Measurements from ENCODE around the gene ICA1L. TPM values are rescaled to one million over a fixed set of nuclear protein-coding genes. Genes with fewer than 3 reads are reported as not detected.

The ICA1L gene
- total RNA-seq, 1 donor, result 3.5 TPM

DNA sequence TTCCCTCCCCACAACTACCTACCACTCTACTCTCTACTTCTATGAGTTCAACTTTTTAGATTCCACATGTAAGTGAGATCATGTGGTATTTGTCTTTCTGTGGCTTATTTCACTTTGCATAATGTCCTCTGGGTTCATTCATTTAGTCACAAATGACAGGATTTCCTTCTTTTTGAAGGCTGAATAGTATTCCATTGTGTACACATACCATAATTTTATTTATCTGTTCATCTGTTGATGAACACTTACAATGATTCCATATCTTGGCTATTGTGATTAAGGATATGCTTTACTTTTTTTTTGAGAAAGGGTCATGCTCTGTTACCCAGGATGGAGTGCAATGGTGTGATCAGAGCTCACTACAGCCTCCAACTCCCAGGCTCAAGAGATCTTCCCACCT, 73.6 kb downstream of the ICA1L start:
- no peak for DNase-seq (ENCODE audit: low read depth)
- TF ChIP-seq, protein P1, sequence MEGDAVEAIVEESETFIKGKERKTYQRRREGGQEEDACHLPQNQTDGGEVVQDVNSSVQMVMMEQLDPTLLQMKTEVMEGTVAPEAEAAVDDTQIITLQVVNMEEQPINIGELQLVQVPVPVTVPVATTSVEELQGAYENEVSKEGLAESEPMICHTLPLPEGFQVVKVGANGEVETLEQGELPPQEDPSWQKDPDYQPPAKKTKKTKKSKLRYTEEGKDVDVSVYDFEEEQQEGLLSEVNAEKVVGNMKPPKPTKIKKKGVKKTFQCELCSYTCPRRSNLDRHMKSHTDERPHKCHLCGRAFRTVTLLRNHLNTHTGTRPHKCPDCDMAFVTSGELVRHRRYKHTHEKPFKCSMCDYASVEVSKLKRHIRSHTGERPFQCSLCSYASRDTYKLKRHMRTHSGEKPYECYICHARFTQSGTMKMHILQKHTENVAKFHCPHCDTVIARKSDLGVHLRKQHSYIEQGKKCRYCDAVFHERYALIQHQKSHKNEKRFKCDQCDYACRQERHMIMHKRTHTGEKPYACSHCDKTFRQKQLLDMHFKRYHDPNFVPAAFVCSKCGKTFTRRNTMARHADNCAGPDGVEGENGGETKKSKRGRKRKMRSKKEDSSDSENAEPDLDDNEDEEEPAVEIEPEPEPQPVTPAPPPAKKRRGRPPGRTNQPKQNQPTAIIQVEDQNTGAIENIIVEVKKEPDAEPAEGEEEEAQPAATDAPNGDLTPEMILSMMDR (IDR thresholded peaks at IDR 0.05; ENCODE audit: insufficient read depth, low read depth, low read length), result no peak
- no peak overlapping the region for H3K4me3 ChIP-seq (ENCODE audit: low read depth, low read length)

DNA sequence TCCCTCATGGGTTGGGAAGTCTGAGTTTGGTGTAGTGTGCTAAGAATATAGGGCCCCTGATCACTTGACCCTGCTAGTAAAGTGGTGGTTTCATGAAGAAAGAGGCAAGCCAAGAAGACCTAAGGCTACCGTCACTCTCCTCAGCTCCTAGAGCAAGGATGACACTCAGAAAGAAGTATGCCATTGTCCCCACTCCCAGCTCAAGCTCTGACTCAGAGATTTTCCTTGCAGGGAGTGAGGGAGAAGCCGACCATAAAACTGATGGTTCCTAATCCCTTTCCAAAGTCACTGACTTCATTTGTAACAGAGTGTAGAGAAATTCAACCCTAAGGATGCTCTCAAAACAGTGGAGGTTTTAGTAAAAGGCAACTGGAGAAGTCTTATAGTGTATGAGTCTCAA, 80.9 kb downstream of the ICA1L start:
- no peak overlapping the region for H3K4me3 ChIP-seq (ENCODE audit: low read depth, low read length)
- TF ChIP-seq, protein P1 (IDR thresholded peaks at IDR 0.05; ENCODE audit: insufficient read depth, low read depth, low read length), result no peak
- no peak for DNase-seq (ENCODE audit: low read depth)

DNA sequence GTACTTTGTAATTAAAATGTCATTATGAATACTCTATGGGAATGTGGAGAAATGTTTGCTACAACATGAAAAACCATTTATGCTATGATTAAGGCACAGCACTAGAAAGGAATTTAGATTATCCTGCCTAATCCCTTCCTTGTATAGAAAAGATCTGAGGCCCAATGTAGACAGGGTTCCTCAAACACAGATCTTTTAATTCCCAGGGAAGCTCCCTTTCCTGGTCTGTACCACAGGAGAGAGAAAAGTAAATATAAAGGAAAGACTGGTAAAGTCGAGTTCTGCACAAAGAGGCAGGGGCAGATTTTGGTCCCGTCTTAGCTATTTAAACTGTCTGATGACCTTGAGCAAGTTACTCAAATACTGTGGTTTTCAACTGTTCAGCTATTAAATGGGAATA, 84.7 kb downstream of the ICA1L start:
- no peak overlapping the region for H3K4me3 ChIP-seq (ENCODE audit: low read depth, low read length)
- peak; percentile 11 for DNase-seq (ENCODE audit: low read depth)
- TF ChIP-seq, protein P1 (IDR thresholded peaks at IDR 0.05; ENCODE audit: insufficient read depth, low read depth, low read length), result no peak

DNA sequence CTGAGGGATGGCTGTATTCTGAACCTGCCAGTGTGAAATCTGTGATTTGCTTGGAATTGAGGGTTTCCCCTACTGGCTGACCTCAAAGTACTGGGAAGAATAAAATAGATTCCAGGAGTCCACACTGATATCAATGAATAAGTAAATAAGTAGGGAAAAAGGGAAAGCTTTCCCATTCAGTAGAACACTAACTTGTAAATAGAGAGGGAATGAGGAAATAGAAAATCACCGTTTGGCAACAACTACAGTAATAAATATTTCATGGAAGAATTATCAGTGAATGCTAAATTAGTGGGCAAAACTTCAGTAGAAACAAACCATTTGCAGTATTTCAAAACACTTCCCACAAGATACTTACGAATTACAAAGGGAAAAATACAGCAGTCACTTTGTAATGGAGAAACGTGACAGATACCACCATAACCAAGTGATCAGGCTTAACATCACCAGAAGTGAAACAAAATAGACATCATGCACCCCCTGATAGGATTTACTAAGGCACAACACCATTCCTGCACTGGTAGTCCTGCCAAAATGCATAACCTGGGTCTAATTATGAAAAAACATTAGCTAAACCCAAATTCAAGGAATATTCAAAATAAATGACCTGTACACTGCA, 88.5 kb downstream of the ICA1L start:
- DNase-seq (ENCODE audit: low read depth), result peak; percentile 67
- TF ChIP-seq, protein P1 (IDR thresholded peaks at IDR 0.05; ENCODE audit: insufficient read depth, low read depth, low read length), result no peak
- H3K4me3 ChIP-seq (ENCODE audit: low read depth, low read length), result no peak overlapping the region

DNA sequence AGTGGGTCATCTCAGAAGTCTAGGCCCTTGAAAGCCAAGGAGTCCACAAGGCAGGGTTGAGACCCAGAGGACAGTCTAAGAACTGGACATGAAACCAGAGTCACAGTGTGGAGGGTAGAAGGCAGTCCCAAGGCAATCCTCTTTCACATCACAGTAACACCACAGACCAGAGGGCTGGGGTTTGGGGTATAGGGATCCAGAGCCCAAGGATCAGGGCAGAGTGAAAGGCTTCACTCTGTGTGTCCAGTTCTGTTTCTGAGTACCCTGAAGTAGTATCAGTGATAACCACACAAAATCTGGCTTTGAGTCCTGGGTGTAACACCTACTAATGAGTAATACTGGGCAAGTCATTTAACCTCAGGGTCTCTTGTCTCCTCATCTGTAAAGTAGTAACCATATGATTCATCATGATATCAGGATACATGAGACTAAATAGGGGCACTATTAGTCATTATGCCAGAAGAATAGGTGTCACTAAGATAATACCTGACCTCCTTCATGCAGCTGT, 91.0 kb downstream of the ICA1L start:
- TF ChIP-seq, protein P1 (IDR thresholded peaks at IDR 0.05; ENCODE audit: insufficient read depth, low read depth, low read length), result no peak
- peak; percentile 33 for DNase-seq (ENCODE audit: low read depth)
- H3K4me3 ChIP-seq (ENCODE audit: low read depth, low read length), result no peak overlapping the region

DNA sequence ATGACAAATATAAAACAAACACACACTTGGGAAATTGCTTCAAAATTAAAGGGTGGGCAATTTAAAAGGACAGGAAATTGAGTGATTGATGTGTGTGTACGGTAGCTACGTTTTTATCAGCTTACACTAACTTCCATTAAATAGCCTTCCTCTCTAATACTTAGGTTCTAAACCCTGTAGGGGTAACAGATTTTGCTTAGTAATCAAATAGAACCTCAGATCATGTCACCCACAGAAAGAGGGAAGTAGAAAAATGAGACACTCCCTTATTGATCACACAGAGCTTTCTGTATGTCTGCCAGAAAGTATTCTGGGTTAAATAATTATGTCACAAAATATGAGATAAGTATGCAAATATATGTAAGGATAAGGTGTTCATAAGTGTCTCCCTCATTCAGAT, 93.3 kb downstream of the ICA1L start:
- H3K4me3 ChIP-seq (ENCODE audit: low read depth, low read length), result no peak overlapping the region
- no peak for DNase-seq (ENCODE audit: low read depth)

More for the DNA sequence above, 93.3 kb downstream of the ICA1L start:
- TF ChIP-seq, protein P1 (IDR thresholded peaks at IDR 0.05; ENCODE audit: insufficient read depth, low read depth, low read length), result no peak
